K562 (cell line): ENCODE data around the gene HOXC10. TPM values are rescaled to one million over a fixed set of nuclear protein-coding genes. Genes with fewer than 3 reads are reported as not detected.

Experiments used
- ATAC-seq: fragments of 200-7000 bp; cut with Tn5 transposase; 3 replicates; pipeline ENCODE4 v1.9.1; 2020; ENCODE audit warnings: moderate library complexity
- BruUV-seq: library from RNA; stranded (reverse); fragments of 400-500 nt; replicated peaks from 2 replicates; lab custom pipeline; 2021; lab: Mats Ljungman, UMichigan
- CTCF ChIA-PET: fragments of 300-600 bp; formaldehyde crosslinking; extraction: SDS; loops from one replicate; lab custom pipeline; 2021; ENCODE audit warnings: low intra/inter-chr PET ratio; lab: Yijun Ruan, JAX
- POLR2A ChIA-PET: fragments of 300-600, 350-650 bp; sonication (Branson Sonifier 250); formaldehyde crosslinking; extraction: SDS; loops from one replicate; lab custom pipeline; 2021; ENCODE audit warnings: antibody characterized with exemption, inconsistent platforms; lab: Yijun Ruan, JAX
- DNase-seq, 4 experiments: peaks; one replicate each; pipeline versions ENCODE4 v3.0.0 to v3.0.0-alpha.2; 2011 to 2018; ENCODE audit warnings: low spot score in 3 of 4, mixed read lengths in 3 of 4; ENCODE audit errors: extremely low read depth in 1 of 4
- FAIRE-seq: peaks from 2 replicates; lab custom pipeline; 2011; peaks lifted over from hg19 to GRCh38; lab: Jason Lieb, UNC
- H2AFZ ChIP-seq: 2 replicates; pipeline ENCODE4 v1.6.0; 2011; ENCODE audit warnings: low read depth, low read length, control low read depth, inconsistent platforms
- H3K27ac ChIP-seq: fragments of 200-600 bp; 3 replicates; pipeline ENCODE4 v1.8.0; 2011; ENCODE audit warnings: low read depth, mild to moderate bottlenecking, control low read depth, inconsistent platforms, low read length, moderate library complexity, mixed read lengths; ENCODE audit errors: extremely low read depth
- H3K27me3 ChIP-seq, 2 experiments: fragments of 300-600 bp in 1 of 2; 2 replicates in 1 of 2; 3 replicates in 1 of 2; pipeline versions ENCODE4 v1.6.0 to v1.8.0; 2011; ENCODE audit warnings: inconsistent platforms in 2 of 2, low read length in 2 of 2, mild to moderate bottlenecking in 1 of 2, mixed read lengths in 1 of 2, moderate library complexity in 1 of 2; ENCODE audit not compliant: control insufficient read depth in 2 of 2, insufficient read depth in 2 of 2
- H3K36me3 ChIP-seq: fragments of 300-600 bp; 3 replicates; pipeline ENCODE4 v1.8.0; 2011; ENCODE audit warnings: mild to moderate bottlenecking, low read length, inconsistent platforms; ENCODE audit not compliant: control insufficient read depth, insufficient read depth
- H3K4me1 ChIP-seq, 2 experiments: fragments of 200-600 bp in 1 of 2; replicated peaks in 1 of 2; 2 replicates in 1 of 2; 3 replicates in 1 of 2; pipeline versions ENCODE4 v1.5.1 to v1.8.0; 2011; ENCODE audit warnings: inconsistent platforms in 2 of 2, low read length in 2 of 2, mild to moderate bottlenecking in 1 of 2, mixed read lengths in 1 of 2, moderate library complexity in 1 of 2; ENCODE audit not compliant: control insufficient read depth in 2 of 2, insufficient read depth in 2 of 2
- H3K4me2 ChIP-seq: 2 replicates; pipeline ENCODE4 v1.6.1; 2011; ENCODE audit warnings: low read length, control low read depth, inconsistent platforms, mixed read lengths; ENCODE audit not compliant: insufficient read depth
- H3K4me3 ChIP-seq: fragments of 200-600 bp; sonication (generic), shearing (Covaris generic); 2 replicates; pipeline ENCODE4 v1.5.1; 2016; ENCODE audit warnings: control low read depth, inconsistent platforms
- H3K79me2 ChIP-seq: fragments of 200-600 bp; 3 replicates; pipeline ENCODE4 v1.8.0; 2011; ENCODE audit warnings: low read length, inconsistent platforms; ENCODE audit not compliant: control insufficient read depth, insufficient read depth
- H3K9ac ChIP-seq, 2 experiments: 2 replicates each; pipeline versions ENCODE4 v1.6.0 to v1.6.1; 2011; ENCODE audit warnings: low read depth in 2 of 2, low read length in 2 of 2, control low read depth in 1 of 2, inconsistent platforms in 1 of 2, mild to moderate bottlenecking in 1 of 2, mixed read lengths in 1 of 2; ENCODE audit not compliant: insufficient read depth in 1 of 2
- H3K9me1 ChIP-seq: one replicate; pipeline ENCODE4 v1.6.0; 2011; ENCODE audit warnings: inconsistent platforms, mild to moderate bottlenecking, low read length, moderate library complexity; ENCODE audit not compliant: control insufficient read depth, insufficient read depth
- H3K9me3 ChIP-seq: replicated peaks from 2 replicates; pipeline ENCODE4 v1.5.1; 2011; ENCODE audit warnings: low read depth, low read length, inconsistent platforms; ENCODE audit not compliant: control insufficient read depth, insufficient read depth
- H4K20me1 ChIP-seq: replicated peaks from 2 replicates; pipeline ENCODE4 v1.6.1; 2011; ENCODE audit warnings: low read length, inconsistent platforms, mixed read lengths; ENCODE audit not compliant: control insufficient read depth, insufficient read depth
- ARNT ChIP-seq, 2 experiments: fragments of 450-650 bp; IDR thresholded peaks; 2 replicates each; pipeline ENCODE4 v1.6.1; 2016; ENCODE audit warnings: mild to moderate bottlenecking in 1 of 2
- ELK3 ChIP-seq: fragments of 450-650 bp; formaldehyde crosslinking; IDR thresholded peaks from 2 replicates; pipeline ENCODE4 v1.4.0; 2020; ENCODE audit warnings: mild to moderate bottlenecking
- HNRNPLL ChIP-seq: fragments of 200-400 bp; formaldehyde crosslinking; IDR thresholded peaks from 2 replicates; pipeline ENCODE4 v1.6.1; 2017; ENCODE audit warnings: low read length, low read depth, mild to moderate bottlenecking; ENCODE audit not compliant: poor library complexity, severe bottlenecking
- NUFIP1 ChIP-seq: fragments of 450-650 bp; IDR thresholded peaks from 2 replicates; pipeline ENCODE4 v1.6.1; 2018; ENCODE audit not compliant: partially characterized antibody
- PPARD ChIP-seq: fragments of 250-450 bp; sonication (Bioruptor Pico); IDR thresholded peaks from 2 replicates; pipeline ENCODE4 v1.8.0; 2022; ENCODE audit warnings: inconsistent platforms, mild to moderate bottlenecking, moderate library complexity
- ZFP1 ChIP-seq: fragments of 450-650 bp; formaldehyde crosslinking; IDR thresholded peaks from 2 replicates; pipeline ENCODE4 v1.4.0; 2020; ENCODE audit warnings: mild to moderate bottlenecking, mixed read lengths
- ZNF766 ChIP-seq: fragments of 200-800 bp; sonication (Bioruptor generic); conservative IDR thresholded peaks from 2 replicates; pipeline ENCODE4 v1.6.1; 2016; ENCODE audit warnings: missing genetic modification characterization, missing compliant biosample characterization
- WGBS: fragments of 100-300 bp; shearing (Covaris generic); methylation state at CpG from one replicate; pipeline ENCODE4 v1.1.6; 2016; ENCODE audit warnings: low coverage, mixed read lengths; ENCODE audit not compliant: insufficient coverage; ENCODE audit errors: missing lambda C conversion rate; 5-methylcytosine and 5-hydroxymethylcytosine counted together
- in situ Hi-C: fragments of 300-500 bp; cut with MboI; formaldehyde crosslinking; loops from 4 replicates; pipeline ENCODE4 v1.15.0; 2018; ENCODE audit warnings: inconsistent platforms, mixed read lengths
- intact Hi-C: fragments of 100-400 bp; cut with micrococcal nuclease; formaldehyde crosslinking; loops from 2 replicates; pipeline ENCODE4 v1.14.2; 2022
- polyA plus RNA-seq, 8 experiments: library from polyadenylated mRNA; depleted of rRNA in 4 of 8; stranded (reverse) in 5 of 8; unstranded in 3 of 8; fragments of >200 nt; fragmentation: Nextera tagmentation in 2 of 8; fragmentation: Illumina TruSeq in 1 of 8; extraction: Ambion mirVana in 2 of 8; extraction: Trizol in 1 of 8; gene quantifications; 2 replicates each; pipeline versions ENCODE4 v1.2.1 to v1.2.3, GENCODE V29; 2011 to 2014; ENCODE audit warnings: inconsistent platforms in 1 of 8, missing spikeins in 1 of 8
- total RNA-seq, 7 experiments: library from RNA; depleted of rRNA in 6 of 7; stranded (reverse); fragments of >200 nt in 6 of 7; fragmentation: Illumina TruSeq in 2 of 7; extraction: Trizol in 2 of 7; gene quantifications; 2 replicates each; pipeline versions ENCODE4 v1.2.1 to v1.2.3, GENCODE V29; 2011 to 2021; ENCODE audit warnings: low replicate concordance in 1 of 7

Gene HOXC10
- total and polyA plus RNA-seq, 9 of the 15 experiments (the other 6 are each of a cell fraction or from before 2014, with no cell fraction given) = 0.13 to 0.77 (median 0.35) TPM; not detected in 2

GRCh38 chr12:53992377-53992889, 7.5 kb downstream of the HOXC10 start:
- Histone ChIP-seq H3K4me2 (no peak overlapping the region), H2AFZ (no peak overlapping the region), H3K27ac (no peak overlapping the region), H3K36me3 (no peaks in the 10 kb centered on the region), H3K9ac (no peak overlapping the region), H3K27me3 (peaks cover 0 to 10% of the 10 kb centered on the region in 2 experiments; a peak in 2 of 5 replicates), H3K4me3 (no peak overlapping the region), H3K9me3 (no peaks in the 10 kb centered on the region), H4K20me1 (no peaks in the 10 kb centered on the region), H3K9me1 (no peaks in the 10 kb centered on the region), H3K4me1 (peaks cover 42 to 55% of the 10 kb centered on the region in 2 experiments), H3K79me2 (peaks cover 25% of the 10 kb centered on the region)
- ChIA-PET POLR2A (interaction anchor here (1.2 to 2.9 kb wide), 2 partner anchors 8 to 10 kb away, joined by 3 to 20 read pairs; partner anchors contain the start of gene HOXC9), CTCF (no interaction called here)
- FAIRE-seq (no peak), DNase-seq (no peak), ATAC-seq (no peak)
- 68% methylated on average over 7 of the region's 7 CpGs for WGBS
- in situ Hi-C loops = no loop called here
- BruUV-seq = no TSS peak
- intact Hi-C loops = no loop called here
- TF ChIP-seq ZFP1 (no peak), ZNF766 (CRISPR knock-in tag) (peak; percentile 71)

GRCh38 chr12:53993162-53994008, 8.4 kb downstream of the HOXC10 start:
- peaks cover 41 to 62% of the 10 kb centered on the region in 2 experiments for H3K4me1 ChIP-seq
- H3K4me2 ChIP-seq = no peak overlapping the region
- peaks cover 25% of the 10 kb centered on the region for H3K79me2 ChIP-seq
- H3K27me3 ChIP-seq = peaks cover 0 to 10% of the 10 kb centered on the region in 2 experiments; a peak in 2 of 5 replicates
- H3K4me3 ChIP-seq = no peak overlapping the region
- no peak overlapping the region for H3K27ac ChIP-seq
- 80% methylated on average over 18 of the region's 18 CpGs for WGBS
- intact Hi-C loops (no loop called here), in situ Hi-C loops (no loop called here)
- no TSS peak for BruUV-seq
- H3K9ac ChIP-seq = peak overlapping the region in 1 of 2 experiments; percentile 96; a peak in 1 of 4 replicates
- H3K9me3 ChIP-seq = no peaks in the 10 kb centered on the region
- ChIA-PET CTCF (no interaction called here), POLR2A (interaction anchor here (0.6 to 1.2 kb wide), 3 partner anchors 25 to 534 kb away, joined by 3 to 4 read pairs (median 4); no protein-coding TSS in a partner anchor)
- H3K36me3 ChIP-seq = no peaks in the 10 kb centered on the region
- H3K9me1 ChIP-seq = no peaks in the 10 kb centered on the region
- FAIRE-seq (no peak), DNase-seq (no peak)
- no peak for TF ChIP-seq NUFIP1
- no peak for TF ChIP-seq ARNT (IDR thresholded peaks at IDR 0.05)
- TF ChIP-seq ELK3 (CRISPR knock-in tag) = no peak
- no peak for TF ChIP-seq PPARD (CRISPR knock-in tag)
- peak; percentile 26 for TF ChIP-seq HNRNPLL
- TF ChIP-seq, all 486 proteins: peak for 1
- no peaks in the 10 kb centered on the region for H4K20me1 ChIP-seq
- no peak overlapping the region for H2AFZ ChIP-seq
- ATAC-seq = no peak
